Activated CD4-positive, alpha-beta memory T cell treated with anti-CD3 and anti-CD28 coated beads for 36 hours (primary cell): ENCODE measurements around the gene RREB1. TPM values are rescaled to one million over a fixed set of nuclear protein-coding genes. Genes with fewer than 3 reads are reported as not detected.

Experiments used
- CTCF ChIA-PET: fragments of 350-600 bp; sonication (Branson Sonifier 250); formaldehyde crosslinking; loops from one replicate; lab custom pipeline; 2021; ENCODE audit warnings: antibody characterized with exemption, inconsistent platforms; lab: Charles Lee
- POLR2A ChIA-PET: fragments of 350-600 bp; sonication (Branson Sonifier 250); formaldehyde crosslinking; loops from one replicate; lab custom pipeline; 2021; ENCODE audit warnings: antibody characterized with exemption; lab: Charles Lee
- DNase-seq: peaks from one replicate; pipeline ENCODE4 v3.0.0-alpha.2; 2020
- H3K27ac Mint-ChIP-seq: one replicate; pipeline ENCODE4 v1.8.0; 2021; ENCODE audit warnings: mixed read lengths
- H3K27me3 Mint-ChIP-seq: one replicate; pipeline ENCODE4 v1.8.0; 2021; ENCODE audit warnings: mixed read lengths
- H3K36me3 Mint-ChIP-seq: one replicate; pipeline ENCODE4 v1.8.0; 2021; ENCODE audit warnings: mixed read lengths
- H3K4me1 Mint-ChIP-seq: one replicate; pipeline ENCODE4 v1.8.0; 2021; ENCODE audit warnings: low read depth, mixed read lengths
- H3K4me3 Mint-ChIP-seq: one replicate; pipeline ENCODE4 v1.8.0; 2021; ENCODE audit warnings: mild to moderate bottlenecking, mixed read lengths
- H3K9me3 Mint-ChIP-seq: one replicate; pipeline ENCODE4 v1.8.0; 2021; ENCODE audit warnings: mixed read lengths
- intact Hi-C: fragments of 100-400 bp; cut with micrococcal nuclease; formaldehyde crosslinking; loops from one replicate; pipeline ENCODE4 v1.15.1; 2023
- total RNA-seq, 2 experiments: library from RNA; stranded (reverse); gene quantifications; one replicate each; pipeline ENCODE4 v1.2.3, GENCODE V29; 2021

Gene RREB1
- total RNA-seq, 2 experiments from 2014 or later = 13.0 to 13.5 TPM

DNA sequence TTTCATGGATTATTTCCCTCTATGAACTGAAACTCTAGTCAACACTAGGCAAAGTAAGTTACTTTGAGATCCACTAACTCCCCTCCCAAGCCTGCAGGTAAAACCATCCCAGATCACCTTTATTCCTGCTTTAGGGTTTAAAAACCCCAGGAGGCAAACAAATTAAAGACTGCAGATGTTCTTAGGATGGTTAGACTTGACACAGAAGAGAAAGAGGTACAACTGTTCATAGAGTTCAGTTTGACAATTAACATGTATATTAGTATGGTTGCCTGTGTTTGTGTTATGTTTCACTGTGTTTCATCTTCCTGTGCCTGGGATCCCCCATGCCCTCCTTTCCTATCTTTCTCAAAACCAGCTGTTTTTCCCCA, 53.5 kb downstream of the RREB1 start:
- H3K4me1 Mint-ChIP-seq = peaks cover 45% of the 10 kb centered on the region
- H3K27ac Mint-ChIP-seq = no peak overlapping the region
- DNase-seq = no peak
- peaks cover 5% of the 10 kb centered on the region for H3K36me3 Mint-ChIP-seq
- ChIA-PET POLR2A (no interaction called here), CTCF (no interaction called here)
- intact Hi-C loops = no loop called here
- no peak overlapping the region for H3K4me3 Mint-ChIP-seq
- H3K9me3 Mint-ChIP-seq = no peaks in the 10 kb centered on the region
- H3K27me3 Mint-ChIP-seq = no peaks in the 10 kb centered on the region

GRCh38 chr6:7161845-7162244, 54.1 kb downstream of the RREB1 start:
- CTCF ChIA-PET = interaction anchor here (0.6 kb wide), 1 partner anchor 264 kb away, joined by 3 read pairs; no protein-coding TSS in a partner anchor
- H3K27ac Mint-ChIP-seq = no peak overlapping the region
- intact Hi-C loops = no loop called here
- H3K4me1 Mint-ChIP-seq = peaks cover 46% of the 10 kb centered on the region
- peaks cover 5% of the 10 kb centered on the region for H3K36me3 Mint-ChIP-seq
- H3K27me3 Mint-ChIP-seq = no peaks in the 10 kb centered on the region
- DNase-seq = no peak
- no peaks in the 10 kb centered on the region for H3K9me3 Mint-ChIP-seq
- POLR2A ChIA-PET = no interaction called here
- H3K4me3 Mint-ChIP-seq = no peak overlapping the region

GRCh38 chr6:7163661-7164071, 55.9 kb downstream of the RREB1 start:
- no peaks in the 10 kb centered on the region for H3K9me3 Mint-ChIP-seq
- POLR2A ChIA-PET = no interaction called here
- peaks cover 42% of the 10 kb centered on the region for H3K4me1 Mint-ChIP-seq
- DNase-seq = no peak
- no peaks in the 10 kb centered on the region for H3K27me3 Mint-ChIP-seq
- intact Hi-C loops = no loop called here
- peaks cover 4% of the 10 kb centered on the region for H3K36me3 Mint-ChIP-seq
- CTCF ChIA-PET = no interaction called here
- H3K27ac Mint-ChIP-seq = no peak overlapping the region
- no peak overlapping the region for H3K4me3 Mint-ChIP-seq

- POLR2A ChIA-PET = no interaction called here
- Mint-ChIP-seq H3K4me3 (no peak overlapping the region), H3K9me3 (no peaks in the 10 kb centered on the region), H3K27ac (no peak overlapping the region), H3K36me3 (peaks cover 4% of the 10 kb centered on the region), H3K27me3 (no peaks in the 10 kb centered on the region), H3K4me1 (peaks cover 41% of the 10 kb centered on the region)
- CTCF ChIA-PET = no interaction called here
- no peak for DNase-seq
- intact Hi-C loops = no loop called here
These were observed 56.8 kb downstream of the RREB1 start for GRCh38 chr6:7164536-7165001.

DNA sequence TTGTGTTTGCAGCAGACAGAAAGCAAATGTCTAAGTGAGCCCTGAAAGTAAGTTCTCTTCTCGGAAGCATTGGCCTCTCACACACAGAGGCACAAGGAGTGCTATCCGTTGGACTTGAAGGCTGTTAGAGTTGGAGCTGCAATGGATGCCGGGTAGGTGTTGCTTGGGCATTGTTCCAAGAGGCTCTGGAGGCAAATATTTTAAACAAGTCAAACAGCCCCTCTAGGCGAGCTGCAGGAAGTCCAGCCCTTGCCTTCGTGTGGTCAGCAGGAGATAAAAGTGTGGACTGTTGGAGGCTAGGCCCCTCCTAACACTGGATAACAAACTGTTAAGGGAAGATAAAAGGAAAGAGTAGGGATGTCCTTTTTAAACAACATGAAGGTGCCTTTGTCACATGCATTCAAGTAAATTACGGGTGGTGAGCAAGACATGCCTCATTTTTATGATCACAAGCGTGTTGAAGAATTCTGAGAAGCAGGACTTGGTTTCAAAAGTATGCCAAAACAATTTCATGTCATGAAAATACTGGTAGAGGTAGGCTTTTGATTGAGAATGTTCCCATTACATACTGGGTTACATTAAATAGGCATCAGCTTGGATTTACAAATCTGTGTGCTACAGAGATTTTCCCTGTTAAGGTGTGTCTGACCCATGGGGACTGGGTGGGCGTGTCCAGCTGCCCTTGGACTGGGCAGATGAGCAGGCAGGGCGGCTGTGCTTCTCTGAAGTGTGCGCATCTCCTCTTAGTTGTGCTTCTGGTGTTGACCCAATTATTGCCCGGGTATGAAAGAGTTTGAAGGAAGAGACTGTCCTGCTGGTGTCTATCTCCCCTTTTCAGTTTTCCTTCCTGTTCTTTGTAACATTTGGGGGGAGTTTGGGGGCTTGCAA, 57.5 kb downstream of the RREB1 start:
- peaks cover 4% of the 10 kb centered on the region for H3K36me3 Mint-ChIP-seq

DNA sequence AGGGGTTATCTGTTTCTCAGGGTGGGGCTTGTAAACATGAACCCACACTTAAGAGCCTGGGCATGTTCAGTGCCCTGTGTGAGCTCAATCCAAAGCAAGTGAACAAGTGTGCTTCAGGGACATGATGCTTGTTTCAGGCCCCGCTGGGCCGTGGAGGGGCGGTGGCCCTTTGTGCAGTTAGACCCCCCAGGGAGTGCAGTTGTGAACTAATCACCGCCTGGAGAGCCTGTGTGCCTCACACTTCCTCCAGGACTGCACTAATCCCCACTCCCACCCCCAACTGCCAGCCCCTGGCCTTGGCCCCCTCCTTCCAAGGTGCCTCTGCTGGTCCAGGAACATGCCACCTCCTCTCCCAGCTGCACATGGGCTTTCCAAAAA, 58.1 kb downstream of the RREB1 start:
- DNase-seq = no peak

More for the DNA sequence above, 57.5 kb downstream of the RREB1 start:
- intact Hi-C loops = no loop called here
- CTCF ChIA-PET = no interaction called here
- Mint-ChIP-seq H3K4me3 (no peak overlapping the region), H3K27ac (no peak overlapping the region), H3K9me3 (no peaks in the 10 kb centered on the region), H3K4me1 (peaks cover 45% of the 10 kb centered on the region), H3K27me3 (no peaks in the 10 kb centered on the region)
- no peak for DNase-seq
- POLR2A ChIA-PET = no interaction called here

GRCh38 chr6:7166410-7167293, 58.9 kb downstream of the RREB1 start:
- DNase-seq = no peak
- no peaks in the 10 kb centered on the region for H3K27me3 Mint-ChIP-seq
- H3K4me1 Mint-ChIP-seq = peaks cover 42% of the 10 kb centered on the region
- no peak overlapping the region for H3K27ac Mint-ChIP-seq
- POLR2A ChIA-PET = no interaction called here
- intact Hi-C loops = no loop called here
- no peaks in the 10 kb centered on the region for H3K9me3 Mint-ChIP-seq
- CTCF ChIA-PET = no interaction called here
- H3K36me3 Mint-ChIP-seq = peaks cover 4% of the 10 kb centered on the region
- H3K4me3 Mint-ChIP-seq = no peak overlapping the region

More for the DNA sequence above, 58.1 kb downstream of the RREB1 start:
- H3K4me3 Mint-ChIP-seq = no peak overlapping the region
- H3K4me1 Mint-ChIP-seq = peaks cover 43% of the 10 kb centered on the region
- no peaks in the 10 kb centered on the region for H3K9me3 Mint-ChIP-seq
- H3K27ac Mint-ChIP-seq = no peak overlapping the region
- ChIA-PET POLR2A (no interaction called here), CTCF (no interaction called here)
- peaks cover 4% of the 10 kb centered on the region for H3K36me3 Mint-ChIP-seq
- intact Hi-C loops = no loop called here
- H3K27me3 Mint-ChIP-seq = no peaks in the 10 kb centered on the region

GRCh38 chr6:7169296-7169721, 61.5 kb downstream of the RREB1 start:
- Mint-ChIP-seq H3K27me3 (no peaks in the 10 kb centered on the region), H3K27ac (no peak overlapping the region), H3K36me3 (no peaks in the 10 kb centered on the region), H3K9me3 (no peaks in the 10 kb centered on the region), H3K4me1 (peaks cover 36% of the 10 kb centered on the region), H3K4me3 (no peak overlapping the region)
- ChIA-PET POLR2A (no interaction called here), CTCF (interaction anchor here (1.0 kb wide), 1 partner anchor 74 kb away, joined by 3 read pairs; no protein-coding TSS in a partner anchor)
- no peak for DNase-seq
- intact Hi-C loops = no loop called here

DNA sequence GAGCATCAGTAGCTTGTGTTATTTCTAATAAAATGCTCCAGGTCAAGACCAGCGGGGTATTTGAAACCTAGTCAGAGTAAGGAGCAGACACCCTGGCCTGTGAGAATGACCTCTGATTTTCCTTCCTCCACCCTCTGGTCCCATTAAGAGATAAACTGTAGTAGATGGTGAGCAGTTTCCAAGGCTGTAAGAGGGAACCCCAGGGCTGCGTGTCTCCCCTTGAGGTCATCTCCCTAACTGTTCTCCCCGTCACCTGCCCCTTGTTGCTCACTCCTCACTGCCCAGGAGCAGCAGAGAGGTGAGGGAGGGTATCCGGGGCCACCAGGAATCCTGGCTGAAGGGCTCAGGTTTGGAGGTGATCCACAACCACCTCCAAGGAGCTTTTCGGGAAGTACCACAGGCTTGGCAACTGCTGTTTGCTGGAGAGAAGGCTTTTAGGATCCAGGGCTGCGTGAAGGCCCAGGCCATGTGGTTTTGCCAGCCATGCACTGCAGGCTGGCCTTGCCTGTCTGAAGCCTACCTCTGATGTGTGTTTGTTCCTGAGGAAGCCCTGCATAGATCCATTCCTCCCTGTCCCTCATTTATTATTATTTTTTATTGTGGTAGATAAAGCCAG, 62.5 kb downstream of the RREB1 start:
- H3K9me3 Mint-ChIP-seq = no peaks in the 10 kb centered on the region
- no peaks in the 10 kb centered on the region for H3K27me3 Mint-ChIP-seq
- H3K4me1 Mint-ChIP-seq = peaks cover 34% of the 10 kb centered on the region
- POLR2A ChIA-PET = no interaction called here
- no peak for DNase-seq
- no peaks in the 10 kb centered on the region for H3K36me3 Mint-ChIP-seq
- no peak overlapping the region for H3K27ac Mint-ChIP-seq
- intact Hi-C loops = no loop called here
- H3K4me3 Mint-ChIP-seq = no peak overlapping the region
- CTCF ChIA-PET = interaction anchor here (0.5 to 1.0 kb wide), 2 partner anchors 73 to 1223 kb away, joined by 3 read pairs; no protein-coding TSS in a partner anchor

DNA sequence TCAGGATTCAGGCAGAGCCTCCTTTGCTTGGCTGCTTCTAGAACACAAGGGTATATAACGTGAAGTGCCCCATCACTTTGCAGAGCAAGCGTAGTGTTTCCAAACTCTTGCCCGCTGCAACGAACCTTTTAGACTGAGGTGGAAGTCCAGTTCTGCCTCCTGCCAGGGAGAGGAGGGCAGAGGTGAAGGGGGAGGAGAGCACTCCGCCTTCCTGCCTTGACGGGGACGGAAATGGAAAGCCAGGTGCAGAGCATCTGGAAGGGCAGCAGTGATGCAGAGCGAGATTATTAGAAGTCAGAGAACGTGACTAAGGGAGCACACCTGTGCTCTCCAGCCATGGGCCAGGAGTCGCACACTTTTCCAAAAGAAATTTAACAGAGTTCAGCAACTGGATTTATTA, 63.4 kb downstream of the RREB1 start:
- no peak for DNase-seq
- CTCF ChIA-PET = no interaction called here
- Mint-ChIP-seq H3K4me1 (peaks cover 32% of the 10 kb centered on the region), H3K36me3 (no peaks in the 10 kb centered on the region), H3K27ac (no peak overlapping the region), H3K9me3 (no peaks in the 10 kb centered on the region), H3K27me3 (no peaks in the 10 kb centered on the region), H3K4me3 (no peak overlapping the region)
- POLR2A ChIA-PET = no interaction called here
- intact Hi-C loops = no loop called here

GRCh38 chr6:7171733-7172132, 64.0 kb downstream of the RREB1 start:
- CTCF ChIA-PET = no interaction called here
- H3K36me3 Mint-ChIP-seq = no peaks in the 10 kb centered on the region
- intact Hi-C loops = no loop called here
- no peaks in the 10 kb centered on the region for H3K9me3 Mint-ChIP-seq
- no peaks in the 10 kb centered on the region for H3K27me3 Mint-ChIP-seq
- H3K4me3 Mint-ChIP-seq = no peak overlapping the region
- no peak for DNase-seq
- POLR2A ChIA-PET = no interaction called here
- peaks cover 27% of the 10 kb centered on the region for H3K4me1 Mint-ChIP-seq
- H3K27ac Mint-ChIP-seq = no peak overlapping the region

GRCh38 chr6:7172649-7173048, 64.9 kb downstream of the RREB1 start:
- peaks cover 24% of the 10 kb centered on the region for H3K4me1 Mint-ChIP-seq
- H3K36me3 Mint-ChIP-seq = peaks cover 3% of the 10 kb centered on the region
- no peaks in the 10 kb centered on the region for H3K27me3 Mint-ChIP-seq
- H3K9me3 Mint-ChIP-seq = no peaks in the 10 kb centered on the region
- H3K4me3 Mint-ChIP-seq = no peak overlapping the region
- H3K27ac Mint-ChIP-seq = no peak overlapping the region
- DNase-seq = no peak
- ChIA-PET CTCF (no interaction called here), POLR2A (no interaction called here)
- intact Hi-C loops = no loop called here
